ENCODE measurements around the gene OR5I1.

DNA sequence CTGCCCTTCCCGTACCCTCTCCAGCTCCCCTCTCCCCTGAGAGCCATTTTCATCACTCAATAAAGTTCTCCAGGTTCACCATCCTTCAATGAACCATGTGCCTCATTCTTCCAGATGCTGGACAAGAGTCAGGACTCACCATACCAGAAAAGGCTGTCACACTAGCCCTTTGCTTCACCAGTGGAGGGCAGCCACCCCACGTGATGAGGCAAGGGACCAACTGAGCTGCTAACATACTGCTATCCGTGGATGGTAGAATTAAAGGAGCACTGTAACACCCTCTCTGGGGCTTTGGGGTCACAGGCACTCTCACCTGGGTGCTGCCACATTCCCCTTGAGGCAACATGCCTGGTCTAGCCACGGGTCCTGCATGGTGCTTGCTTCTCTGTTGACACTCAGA lies 13.1 kb upstream of the OR5I1 start:
- no peak for TF ChIP-seq POLR2A (IDR thresholded peaks at IDR 0.05)
- TF ChIP-seq, protein P1, sequence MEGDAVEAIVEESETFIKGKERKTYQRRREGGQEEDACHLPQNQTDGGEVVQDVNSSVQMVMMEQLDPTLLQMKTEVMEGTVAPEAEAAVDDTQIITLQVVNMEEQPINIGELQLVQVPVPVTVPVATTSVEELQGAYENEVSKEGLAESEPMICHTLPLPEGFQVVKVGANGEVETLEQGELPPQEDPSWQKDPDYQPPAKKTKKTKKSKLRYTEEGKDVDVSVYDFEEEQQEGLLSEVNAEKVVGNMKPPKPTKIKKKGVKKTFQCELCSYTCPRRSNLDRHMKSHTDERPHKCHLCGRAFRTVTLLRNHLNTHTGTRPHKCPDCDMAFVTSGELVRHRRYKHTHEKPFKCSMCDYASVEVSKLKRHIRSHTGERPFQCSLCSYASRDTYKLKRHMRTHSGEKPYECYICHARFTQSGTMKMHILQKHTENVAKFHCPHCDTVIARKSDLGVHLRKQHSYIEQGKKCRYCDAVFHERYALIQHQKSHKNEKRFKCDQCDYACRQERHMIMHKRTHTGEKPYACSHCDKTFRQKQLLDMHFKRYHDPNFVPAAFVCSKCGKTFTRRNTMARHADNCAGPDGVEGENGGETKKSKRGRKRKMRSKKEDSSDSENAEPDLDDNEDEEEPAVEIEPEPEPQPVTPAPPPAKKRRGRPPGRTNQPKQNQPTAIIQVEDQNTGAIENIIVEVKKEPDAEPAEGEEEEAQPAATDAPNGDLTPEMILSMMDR (IDR thresholded peaks at IDR 0.05), result no peak
